Lower leg skin (tissue), 3 donors: ENCODE results near the gene CDK8.

Source experiments
- CTCF ChIP-seq, 3 donors: fragments of 450-650 bp; IDR thresholded peaks; one replicate each; pipeline ENCODE4 v1.5.1; 2016; ENCODE audit warnings: antibody characterized with exemption in 3 of 3, mild to moderate bottlenecking in 3 of 3, moderate library complexity in 2 of 3
- POLR2A ChIP-seq, 2 donors: fragments of 450-650 bp; IDR thresholded peaks; one replicate each; pipeline ENCODE4 v1.6.1; 2016 to 2017; ENCODE audit warnings: antibody characterized with exemption in 2 of 2, mild to moderate bottlenecking in 1 of 2, moderate library complexity in 1 of 2

GRCh38 chr13:26323764-26324163 lies 69.8 kb downstream of the CDK8 start:
- TF ChIP-seq CTCF (IDR thresholded peaks at IDR 0.05) (no peak), POLR2A (IDR thresholded peaks at IDR 0.05) (no peak)
